ENCODE results near the gene WNT2B. TPM values are rescaled to one million over a fixed set of nuclear protein-coding genes. Genes with fewer than 3 reads are reported as not detected.

The WNT2B gene
- polyA plus RNA-seq, 1 donor (not counting 4 experiments of a cell fraction or from before 2014, with no cell fraction given) = 0.51 TPM

DNA sequence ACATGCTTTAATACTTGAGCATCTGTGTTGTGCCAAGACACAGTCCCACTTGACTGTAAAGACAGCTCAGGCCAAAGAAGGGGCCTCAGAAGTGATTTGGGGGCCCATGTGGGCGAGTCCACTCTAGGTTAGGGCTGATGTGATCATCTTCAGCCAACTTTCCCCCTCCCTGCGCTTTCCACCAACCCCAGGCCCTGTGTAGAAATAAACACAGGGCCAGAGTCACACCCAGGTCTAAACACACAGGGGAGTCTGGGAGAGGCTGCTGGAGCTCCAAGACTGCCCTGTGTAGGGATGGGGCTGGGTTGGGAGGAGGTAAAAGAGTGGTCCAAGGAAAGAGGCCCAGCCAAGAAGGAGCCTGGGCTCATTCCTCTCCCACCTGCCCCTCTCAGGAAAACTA, 2.5 kb upstream of the WNT2B start:
- H3K4me1 ChIP-seq (ENCODE audit: control insufficient read depth, extremely low read depth, insufficient read depth, low read length) = peaks cover 16% of the 10 kb centered on the region
- H2AFZ ChIP-seq (ENCODE audit: control insufficient read depth, low read length) = no peak overlapping the region
- FAIRE-seq (no peak), DNase-seq (ENCODE audit: low read depth, low spot score) (no peak)
- no peak overlapping the region for H3K4me2 ChIP-seq (ENCODE audit: control insufficient read depth, extremely low read depth, insufficient read depth, low read depth, low read length)
- no peaks in the 10 kb centered on the region for H3K79me2 ChIP-seq (ENCODE audit: control insufficient read depth, insufficient read depth, low read length)
- no peaks in the 10 kb centered on the region for H3K36me3 ChIP-seq (ENCODE audit: control insufficient read depth in 2 of 2, extremely low read depth in 1 of 2, insufficient read depth in 2 of 2, low read length in 2 of 2)
- TF ChIP-seq EZH2 (IDR thresholded peaks at IDR 0.05; ENCODE audit: low read length) = no peak
- TF ChIP-seq, protein P1, sequence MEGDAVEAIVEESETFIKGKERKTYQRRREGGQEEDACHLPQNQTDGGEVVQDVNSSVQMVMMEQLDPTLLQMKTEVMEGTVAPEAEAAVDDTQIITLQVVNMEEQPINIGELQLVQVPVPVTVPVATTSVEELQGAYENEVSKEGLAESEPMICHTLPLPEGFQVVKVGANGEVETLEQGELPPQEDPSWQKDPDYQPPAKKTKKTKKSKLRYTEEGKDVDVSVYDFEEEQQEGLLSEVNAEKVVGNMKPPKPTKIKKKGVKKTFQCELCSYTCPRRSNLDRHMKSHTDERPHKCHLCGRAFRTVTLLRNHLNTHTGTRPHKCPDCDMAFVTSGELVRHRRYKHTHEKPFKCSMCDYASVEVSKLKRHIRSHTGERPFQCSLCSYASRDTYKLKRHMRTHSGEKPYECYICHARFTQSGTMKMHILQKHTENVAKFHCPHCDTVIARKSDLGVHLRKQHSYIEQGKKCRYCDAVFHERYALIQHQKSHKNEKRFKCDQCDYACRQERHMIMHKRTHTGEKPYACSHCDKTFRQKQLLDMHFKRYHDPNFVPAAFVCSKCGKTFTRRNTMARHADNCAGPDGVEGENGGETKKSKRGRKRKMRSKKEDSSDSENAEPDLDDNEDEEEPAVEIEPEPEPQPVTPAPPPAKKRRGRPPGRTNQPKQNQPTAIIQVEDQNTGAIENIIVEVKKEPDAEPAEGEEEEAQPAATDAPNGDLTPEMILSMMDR (optimal IDR thresholded peaks at IDR 0.05 in 1 of 3, IDR thresholded peaks at IDR 0.05 in 1 of 3, conservative IDR thresholded peaks at IDR 0.05 in 1 of 3; ENCODE audit: extremely low read depth in 1 of 3, insufficient read depth in 2 of 3, low read length in 3 of 3) = no peak
- H3K27me3 ChIP-seq (ENCODE audit: control insufficient read depth, extremely low read depth, insufficient read depth, low read length) = peaks cover 44% of the 10 kb centered on the region
- no peak overlapping the region for H3K9ac ChIP-seq (ENCODE audit: control insufficient read depth, extremely low read depth, insufficient read depth, low read length)
- H4K20me1 ChIP-seq (ENCODE audit: control insufficient read depth, extremely low read depth, insufficient read depth, low read length) = no peaks in the 10 kb centered on the region
- H3K27ac ChIP-seq (ENCODE audit: control insufficient read depth, insufficient read depth, low read length) = no peak overlapping the region
- dilution Hi-C loops (cut with MboI; ENCODE audit: extremely low pct_ligation_motif_present, low sequenced_read_pairs) = no loop called here
- no peaks in the 10 kb centered on the region for H3K9me1 ChIP-seq (ENCODE audit: control insufficient read depth, extremely low read depth, insufficient read depth, low read length)
- H3K9me3 ChIP-seq (ENCODE audit: control insufficient read depth, low read depth, low read length) = no peaks in the 10 kb centered on the region
- no peak overlapping the region for H3K4me3 ChIP-seq (ENCODE audit: control insufficient read depth in 2 of 3, extremely low read depth in 1 of 3, insufficient read depth in 2 of 3, low read depth in 1 of 3, low read length in 3 of 3)

DNA sequence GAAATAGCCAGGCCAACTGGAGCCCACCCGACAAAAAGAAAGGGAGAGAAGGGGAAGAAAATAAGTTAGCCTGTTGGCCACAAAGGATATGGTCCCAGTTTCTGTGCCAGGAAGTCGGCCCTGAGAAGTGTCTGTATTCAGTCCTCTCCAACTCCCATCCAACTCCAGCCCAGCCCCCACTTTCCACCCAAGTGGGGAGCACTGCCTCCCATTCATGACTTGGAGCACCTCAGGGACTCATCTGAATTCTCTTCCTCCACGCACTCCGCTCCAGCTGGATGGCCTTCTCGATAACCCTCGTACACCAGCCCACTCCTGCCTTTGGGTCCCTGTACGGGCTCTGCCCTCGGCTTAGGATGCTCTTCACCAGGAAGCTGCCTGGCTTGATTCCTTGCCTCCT, 2.0 kb upstream of the WNT2B start:
- Histone ChIP-seq H3K4me1 (ENCODE audit: control insufficient read depth, extremely low read depth, insufficient read depth, low read length) (peaks cover 13% of the 10 kb centered on the region), H3K9me1 (ENCODE audit: control insufficient read depth, extremely low read depth, insufficient read depth, low read length) (no peaks in the 10 kb centered on the region), H3K36me3 (ENCODE audit: control insufficient read depth in 2 of 2, extremely low read depth in 1 of 2, insufficient read depth in 2 of 2, low read length in 2 of 2) (no peaks in the 10 kb centered on the region), H3K9ac (ENCODE audit: control insufficient read depth, extremely low read depth, insufficient read depth, low read length) (no peak overlapping the region), H3K4me2 (ENCODE audit: control insufficient read depth, extremely low read depth, insufficient read depth, low read depth, low read length) (no peak overlapping the region), H3K27ac (ENCODE audit: control insufficient read depth, insufficient read depth, low read length) (no peak overlapping the region), H4K20me1 (ENCODE audit: control insufficient read depth, extremely low read depth, insufficient read depth, low read length) (no peaks in the 10 kb centered on the region), H3K27me3 (ENCODE audit: control insufficient read depth, extremely low read depth, insufficient read depth, low read length) (peaks cover 44% of the 10 kb centered on the region), H3K9me3 (ENCODE audit: control insufficient read depth, low read depth, low read length) (no peaks in the 10 kb centered on the region), H3K79me2 (ENCODE audit: control insufficient read depth, insufficient read depth, low read length) (no peaks in the 10 kb centered on the region), H2AFZ (ENCODE audit: control insufficient read depth, low read length) (no peak overlapping the region), H3K4me3 (ENCODE audit: control insufficient read depth in 2 of 3, extremely low read depth in 1 of 3, insufficient read depth in 2 of 3, low read depth in 1 of 3, low read length in 3 of 3) (no peak overlapping the region)
- no peak for DNase-seq (ENCODE audit: low read depth, low spot score)
- no peak for FAIRE-seq
- dilution Hi-C loops (cut with MboI; ENCODE audit: extremely low pct_ligation_motif_present, low sequenced_read_pairs) = no loop called here
- no peak for TF ChIP-seq EZH2 (IDR thresholded peaks at IDR 0.05; ENCODE audit: low read length)
- TF ChIP-seq, protein P1 (optimal IDR thresholded peaks at IDR 0.05 in 1 of 3, IDR thresholded peaks at IDR 0.05 in 1 of 3, conservative IDR thresholded peaks at IDR 0.05 in 1 of 3; ENCODE audit: extremely low read depth in 1 of 3, insufficient read depth in 2 of 3, low read length in 3 of 3) = no peak

Data from keratinocyte (primary cell).